HUDEP-2 (cell line): ENCODE results near the gene MBD3.

Experiments
- DNase-seq, 76 experiments: peaks; one replicate each; lab custom pipeline; 2025; ENCODE audit not compliant: unreplicated experiment in 76 of 76; lab: John Stamatoyannopoulos, UW

MBD3 gene

DNA sequence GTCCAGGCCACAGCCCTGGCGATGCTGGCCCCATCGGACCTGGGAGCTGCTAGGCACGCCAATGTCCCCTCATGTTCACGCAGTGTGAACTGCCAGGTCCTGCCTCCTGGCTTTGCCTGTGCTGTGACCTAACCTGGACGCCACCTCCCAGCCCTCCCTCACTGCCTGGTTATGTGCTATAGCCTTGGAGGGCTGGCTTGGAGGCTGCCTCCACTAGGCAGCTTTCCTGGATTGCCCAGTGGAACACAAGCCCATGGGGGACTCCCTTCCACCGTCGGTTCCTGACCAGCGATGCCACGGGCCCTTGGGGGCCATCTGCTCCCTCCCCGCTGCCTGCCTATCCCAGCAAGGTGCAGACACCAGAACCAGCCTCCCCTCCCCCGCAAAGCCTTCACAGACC, 27.8 kb upstream of the MBD3 start:
- DNase-seq, result no peak

DNA sequence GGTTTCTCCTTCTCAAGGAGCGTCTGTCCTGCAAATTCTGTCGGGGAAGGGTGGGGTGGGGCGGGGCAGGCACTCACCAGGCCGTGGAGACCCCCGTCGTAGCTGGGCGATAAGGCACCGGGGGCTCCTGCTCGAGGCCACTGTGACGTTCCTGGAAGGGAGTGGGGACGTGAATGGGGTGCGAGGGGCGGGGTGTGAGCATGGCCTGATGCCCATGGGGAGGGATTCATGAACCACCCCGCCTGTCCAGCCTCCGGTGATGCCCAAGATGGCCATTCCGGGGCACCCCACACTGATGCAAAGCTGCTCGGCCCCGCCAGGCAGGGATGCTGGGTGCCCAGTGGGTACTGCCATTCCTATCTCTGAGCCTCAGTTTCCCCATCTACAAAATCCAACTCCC, 27.0 kb upstream of the MBD3 start:
- DNase-seq, result no peak

DNA sequence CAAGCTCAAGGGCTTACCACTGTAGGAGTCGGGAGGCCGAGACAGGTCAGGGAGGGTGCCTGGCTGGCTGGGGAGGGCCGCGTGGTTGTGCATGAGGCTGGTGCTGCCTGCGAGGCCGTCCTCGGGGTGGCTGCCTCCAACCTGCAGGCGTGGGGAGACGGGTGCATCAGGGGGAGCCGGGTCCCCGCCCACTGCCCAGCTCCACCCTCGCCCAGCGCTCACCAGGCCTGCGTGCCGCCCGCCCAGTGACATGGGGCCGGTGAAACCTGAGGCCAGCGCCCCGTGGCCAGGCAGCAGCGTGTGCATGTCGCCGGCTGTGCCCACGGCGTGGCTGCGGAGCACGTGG, 26.4 kb upstream of the MBD3 start:
- no peak for DNase-seq

DNA sequence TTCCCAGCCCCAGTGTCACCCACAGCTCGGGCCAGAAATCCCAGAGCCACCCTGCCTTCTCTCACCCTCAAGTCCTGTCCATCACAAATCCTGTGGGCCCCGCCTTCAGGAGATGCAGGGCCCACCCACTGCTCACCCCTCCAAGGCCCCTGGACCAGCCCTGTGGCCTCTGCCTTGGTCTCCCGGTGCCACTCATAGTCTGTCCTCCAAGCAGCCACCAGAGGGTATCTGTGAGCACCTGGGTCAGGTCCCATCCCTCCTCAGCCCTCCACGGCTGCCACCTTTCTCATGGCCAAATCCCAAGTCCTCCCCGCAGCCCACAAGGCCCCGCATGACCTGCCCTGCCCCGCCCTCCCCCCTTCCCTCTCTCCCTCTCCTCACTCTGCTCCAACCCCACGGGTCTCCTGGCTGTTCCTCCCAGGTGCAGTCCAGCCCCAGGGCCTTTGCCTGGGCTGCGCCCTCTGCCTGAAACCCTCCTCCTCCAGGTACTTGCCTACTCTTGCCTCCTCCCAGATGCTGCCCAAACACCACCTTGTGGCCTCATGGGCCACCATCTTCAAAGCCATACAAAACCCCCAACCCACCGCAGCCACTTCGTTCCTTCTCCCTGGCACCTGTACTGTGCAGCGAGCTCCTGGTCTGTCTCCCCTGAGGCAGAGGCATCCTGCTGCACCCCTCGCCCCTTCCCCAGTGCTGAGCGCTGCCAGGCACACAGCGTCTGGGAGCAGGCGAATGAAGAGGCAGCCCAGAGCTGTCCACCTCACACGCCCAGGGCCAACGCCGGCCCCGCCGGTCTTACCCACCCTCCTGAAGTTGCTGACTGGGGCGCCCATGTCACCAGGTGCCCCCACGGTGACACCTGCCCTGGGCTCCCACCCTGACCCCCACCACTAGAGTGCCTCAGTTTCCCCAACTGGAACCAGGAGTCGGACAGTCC, 25.8 kb upstream of the MBD3 start:
- peak in 51 of 76 experiments; percentile 6 to 71 (median 49) for DNase-seq

DNA sequence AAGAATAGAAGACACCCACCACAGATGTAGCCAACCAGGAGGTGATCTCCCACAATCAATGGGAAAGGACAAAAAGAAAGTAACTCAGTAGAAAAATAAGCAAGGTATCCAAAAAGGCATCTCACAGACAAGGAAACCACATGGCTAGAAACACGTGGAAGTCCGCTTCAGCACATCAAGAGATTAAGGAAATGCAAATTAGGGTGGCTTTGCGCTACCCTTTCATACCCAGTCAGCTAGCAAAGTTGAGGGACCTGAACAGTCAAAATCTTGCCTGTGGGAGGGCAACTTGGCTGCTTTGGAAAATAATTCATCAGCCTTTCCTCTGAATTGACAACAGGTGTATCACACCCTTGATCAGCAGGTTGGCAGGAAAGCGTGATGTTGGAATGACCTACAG, 24.2 kb upstream of the MBD3 start:
- no peak for DNase-seq

DNA sequence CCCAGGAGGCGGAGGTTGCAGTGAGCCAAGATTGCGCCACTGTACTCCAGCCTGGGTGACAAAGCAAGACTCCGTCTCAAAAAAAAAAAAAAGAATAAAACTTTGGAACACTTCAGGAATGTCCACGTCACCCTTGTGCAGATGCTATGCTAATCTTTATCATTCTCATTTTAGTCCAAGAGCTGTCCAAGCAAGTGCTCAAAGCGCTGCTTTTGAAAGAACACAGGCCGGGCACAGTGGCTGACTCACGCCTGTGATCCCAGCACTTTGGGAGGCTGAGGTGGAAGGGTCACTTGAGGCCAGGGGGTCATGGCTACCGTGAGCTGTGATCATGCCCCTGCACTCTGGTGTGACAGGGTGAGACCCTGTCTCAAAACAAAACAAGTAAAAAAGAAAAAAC, 23.7 kb upstream of the MBD3 start:
- DNase-seq, result no peak

DNA sequence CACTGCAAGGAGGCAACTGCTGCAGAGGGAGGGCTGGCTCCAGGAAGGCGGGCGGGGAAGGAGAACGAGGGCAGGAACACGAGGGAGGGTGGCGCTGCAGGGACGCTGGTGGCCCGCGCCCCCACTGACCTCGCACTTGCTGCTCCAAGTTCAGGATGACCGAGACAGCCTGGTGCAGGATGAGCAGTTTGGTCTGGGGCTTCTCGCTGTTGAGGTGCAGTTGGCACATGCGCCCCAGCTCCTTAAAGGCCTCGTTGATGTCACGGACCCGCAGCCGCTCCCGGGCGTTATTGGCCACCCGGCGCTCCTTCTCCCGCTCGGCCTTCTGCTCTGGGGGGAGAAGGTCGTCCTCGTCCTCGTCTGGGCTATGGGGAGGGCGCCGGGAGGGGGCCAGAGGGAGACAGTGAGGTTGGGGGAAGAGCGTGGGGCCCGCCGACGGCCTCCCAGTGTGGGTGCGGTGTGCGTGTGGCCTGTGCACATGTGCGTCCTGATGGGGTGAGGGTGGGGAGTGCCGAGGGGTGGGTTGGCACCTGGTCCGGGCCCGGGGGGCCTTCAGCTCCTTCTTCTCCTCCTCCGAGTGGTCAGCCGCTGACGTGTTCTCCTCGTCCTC, 22.6 kb upstream of the MBD3 start:
- no peak for DNase-seq

DNA sequence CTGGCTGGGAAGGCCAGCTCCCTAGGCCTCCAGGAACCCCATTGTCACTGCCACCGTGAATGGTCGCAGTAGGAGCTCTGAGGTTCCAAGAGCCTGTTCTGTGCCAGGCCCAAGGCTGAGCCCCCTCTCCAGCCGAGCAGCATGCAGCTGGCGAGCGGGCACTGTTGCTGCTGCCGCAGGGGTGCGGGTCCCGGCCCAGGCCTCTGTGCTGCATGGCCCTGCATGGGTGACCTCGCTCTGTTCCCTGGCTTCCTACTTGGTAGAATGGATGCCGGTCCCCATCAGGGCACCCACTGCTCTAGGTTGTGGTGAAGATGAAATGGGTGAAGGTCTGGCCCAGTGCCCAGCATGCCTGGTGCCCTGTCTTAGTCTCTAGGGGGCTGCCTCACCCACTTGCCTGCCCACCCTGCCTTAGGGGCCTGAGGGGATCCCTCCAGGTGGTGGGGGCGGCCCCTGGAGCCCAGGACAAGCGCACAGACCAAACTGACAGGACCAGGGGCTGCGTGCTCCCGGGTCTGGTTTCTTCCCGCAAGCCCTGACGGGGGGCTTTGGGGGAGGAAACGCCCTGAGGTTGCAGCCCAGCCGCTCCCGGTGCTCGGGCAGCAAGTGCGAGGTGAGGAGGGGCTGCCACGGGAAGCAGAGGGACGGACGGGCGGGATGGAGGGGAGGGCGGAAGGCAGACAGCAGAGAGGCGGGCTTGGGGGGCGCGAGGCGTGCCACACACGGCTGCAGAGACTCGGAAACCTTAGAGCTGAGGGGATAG, 21.3 kb upstream of the MBD3 start:
- DNase-seq, result no peak

DNA sequence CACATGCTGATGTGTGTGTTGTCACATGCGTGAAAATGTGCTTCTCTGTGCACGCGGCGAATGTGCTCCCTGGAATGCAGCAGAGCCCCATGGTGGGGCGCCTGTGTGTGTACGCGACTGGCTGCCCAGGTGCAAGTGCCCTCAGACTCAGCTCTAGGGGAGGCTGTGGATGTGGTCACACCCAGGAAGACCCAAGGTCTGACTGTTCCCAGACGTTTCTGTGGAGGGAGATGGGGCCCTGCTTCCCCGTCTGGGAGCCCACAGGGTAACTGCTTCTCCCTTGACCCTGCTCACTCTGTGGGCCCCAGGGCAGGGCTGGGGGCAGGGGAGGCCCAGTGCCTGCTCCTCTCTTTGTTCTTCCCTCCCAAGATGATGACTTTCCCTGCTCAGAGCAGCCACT, 20.5 kb upstream of the MBD3 start:
- no peak for DNase-seq

DNA sequence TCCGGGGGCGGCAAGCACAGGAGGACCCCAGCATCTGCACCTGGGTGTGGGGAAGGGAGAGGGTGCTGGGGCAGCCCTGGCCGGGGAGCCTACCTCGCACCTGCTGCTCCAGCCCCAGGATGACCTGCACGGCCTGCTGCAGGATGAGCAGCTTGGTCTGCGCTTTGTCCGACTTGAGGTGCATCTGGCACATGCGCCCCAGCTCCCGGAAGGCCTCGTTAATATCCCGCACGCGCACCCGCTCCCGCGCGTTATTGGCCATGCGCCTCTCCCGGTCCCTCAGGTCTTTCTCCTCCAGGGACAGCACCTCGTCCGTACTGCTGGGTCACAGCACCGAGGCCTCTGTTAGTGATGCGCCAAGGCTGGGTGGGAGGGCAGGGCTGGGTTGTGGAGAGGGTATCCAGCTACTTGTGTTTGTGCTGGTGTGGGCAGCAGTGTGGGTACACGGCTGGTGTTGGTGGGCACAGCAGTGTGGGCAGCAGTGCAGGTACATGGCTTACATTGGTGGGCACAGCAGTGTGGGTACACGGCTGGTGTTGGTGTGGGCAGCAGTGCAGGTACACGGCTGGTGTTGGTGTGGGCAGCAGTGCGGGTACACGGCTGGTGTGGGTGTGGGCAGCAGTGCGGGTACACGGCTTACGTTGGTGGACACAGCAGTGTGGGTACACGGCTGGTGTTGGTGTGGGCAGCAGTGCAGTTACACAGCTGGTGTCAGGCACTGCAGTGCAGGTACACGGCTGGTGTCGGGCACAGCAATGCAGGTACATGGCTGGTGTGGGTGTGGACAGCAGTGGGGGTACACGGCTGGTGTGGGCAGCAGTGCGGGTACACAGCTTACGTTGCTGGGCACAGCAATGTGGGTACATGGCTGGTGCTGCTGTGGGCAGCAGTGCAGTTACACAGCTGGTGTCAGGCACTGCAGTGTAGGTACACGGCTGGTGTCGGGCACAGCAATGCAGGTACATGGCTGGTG, 19.7 kb upstream of the MBD3 start:
- no peak for DNase-seq

DNA sequence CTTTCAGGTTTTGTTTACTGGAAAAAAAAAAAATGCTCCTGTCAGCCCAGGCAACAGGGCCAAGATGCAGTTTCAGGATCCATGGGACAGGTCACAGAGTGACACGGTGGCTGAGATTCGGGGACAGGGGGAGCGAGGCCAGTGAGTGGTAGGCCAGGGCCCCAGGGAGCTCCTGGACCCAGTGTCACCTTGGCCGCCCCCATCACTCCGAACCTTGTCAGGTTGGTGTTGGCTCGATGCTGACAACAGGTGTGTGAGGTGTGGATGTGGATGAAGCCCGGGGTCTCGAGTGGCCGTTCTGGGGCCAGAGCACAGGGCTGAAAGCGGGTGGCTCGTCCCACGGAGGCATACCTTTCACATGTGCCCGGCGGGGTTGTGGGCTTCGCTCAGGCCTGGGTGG, 18.7 kb upstream of the MBD3 start:
- no peak for DNase-seq

DNA sequence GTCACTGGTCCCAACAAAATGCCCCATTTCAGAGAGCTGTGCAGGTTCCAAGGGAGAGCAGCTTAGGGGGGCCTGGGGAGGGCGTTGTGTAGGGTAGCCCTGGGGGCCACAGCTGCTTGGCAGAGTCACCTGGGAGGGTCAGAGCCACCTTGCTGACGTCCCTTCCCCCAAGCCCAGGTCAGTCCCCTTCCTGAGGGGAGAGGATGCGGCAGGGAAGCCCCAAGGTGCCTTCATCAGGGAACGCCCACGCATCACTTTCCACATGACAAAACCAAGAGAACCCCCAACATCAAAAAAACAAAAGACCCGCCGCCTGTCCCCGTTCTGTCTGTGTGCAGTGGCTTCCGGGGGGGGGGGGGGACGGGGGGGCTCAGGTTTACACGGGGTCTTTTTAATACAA, 17.9 kb upstream of the MBD3 start:
- DNase-seq, result no peak

DNA sequence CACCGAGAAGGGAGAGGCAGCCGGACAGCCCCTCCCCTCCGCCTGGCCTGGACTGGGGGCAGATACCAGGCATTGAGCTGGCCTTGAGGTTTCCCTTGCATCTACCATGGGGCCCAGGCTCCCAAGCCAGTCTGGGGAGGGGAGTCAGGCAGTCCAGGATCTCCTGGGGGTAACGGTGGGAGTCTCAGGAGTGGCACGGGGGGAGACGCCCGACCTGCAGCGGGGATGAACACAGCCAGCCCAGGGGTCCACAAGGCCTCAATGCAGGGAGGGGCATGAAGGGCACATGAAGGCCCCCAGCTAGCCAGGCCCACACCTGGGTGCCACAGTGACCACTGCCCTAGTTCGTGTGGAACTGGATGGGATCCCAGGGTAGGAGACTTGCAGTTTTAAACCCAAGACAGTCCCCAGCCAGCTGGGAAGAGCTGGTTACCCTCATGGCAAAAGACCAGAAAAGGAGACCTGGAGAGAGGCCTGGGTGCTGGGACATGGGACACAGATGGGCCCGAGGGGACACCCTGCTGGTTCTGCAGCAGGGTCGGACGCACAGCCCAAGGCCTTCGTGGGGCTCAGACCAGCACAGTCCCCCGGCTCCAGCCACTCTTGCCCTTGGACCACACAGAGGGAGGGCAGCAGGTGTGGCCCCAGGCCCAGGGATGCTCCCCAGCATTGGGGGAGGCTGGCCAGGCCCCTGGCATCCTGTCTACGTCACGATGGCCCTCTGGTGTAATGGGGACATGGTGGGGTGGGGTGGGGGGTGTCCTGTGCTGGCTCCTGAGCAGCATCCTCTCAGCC, 17.2 kb upstream of the MBD3 start:
- DNase-seq, result no peak

DNA sequence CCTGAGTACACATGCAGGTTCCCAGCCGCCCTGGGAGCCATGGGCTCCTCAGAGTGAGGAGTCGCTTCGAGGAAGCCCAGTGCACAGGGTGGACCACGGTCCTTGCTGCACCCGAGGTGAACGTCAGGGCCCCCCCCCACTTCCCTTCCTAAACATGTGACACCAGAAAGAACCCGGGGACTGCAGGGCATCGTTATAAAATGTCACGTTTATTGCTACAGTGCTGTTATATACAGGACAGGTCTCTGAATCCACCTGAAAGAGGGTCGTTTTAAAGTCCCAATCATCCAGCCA, 16.4 kb upstream of the MBD3 start:
- DNase-seq, result no peak

DNA sequence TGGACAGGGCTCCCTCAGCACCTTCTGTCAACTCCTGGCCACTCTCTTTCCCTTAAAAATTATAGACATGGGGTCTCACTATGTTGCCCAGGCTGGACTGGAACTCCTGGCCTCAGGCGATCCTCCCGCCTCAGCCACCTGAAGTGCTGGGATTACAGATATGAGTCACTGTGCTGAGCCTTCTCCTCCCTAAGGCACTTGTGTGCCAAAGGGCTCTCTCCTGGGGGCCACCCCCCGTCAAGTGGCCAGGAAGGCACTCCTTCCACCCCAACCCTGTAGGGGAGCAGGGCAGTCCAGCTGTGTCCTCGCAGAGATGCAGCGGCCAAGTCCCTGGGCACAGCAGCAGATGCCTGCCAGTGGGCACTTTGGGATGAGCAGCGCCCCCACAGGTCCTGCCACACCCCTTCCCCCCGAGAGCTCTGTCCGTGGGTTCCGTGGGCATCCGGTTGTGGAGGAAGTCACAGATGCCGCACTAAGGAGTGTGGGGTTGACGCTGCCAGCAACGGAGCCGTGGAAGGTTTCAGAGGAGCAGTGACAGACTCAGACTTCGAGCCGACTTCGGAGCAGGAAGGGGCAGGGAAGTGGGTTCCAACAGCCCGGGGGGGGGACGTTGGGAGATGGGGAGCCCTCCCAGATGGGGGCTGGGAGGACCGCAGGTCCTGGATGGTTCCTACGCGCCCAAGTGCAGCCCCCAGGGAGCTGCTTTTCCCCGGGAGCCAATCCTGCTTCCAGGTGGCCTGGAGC, 15.9 kb upstream of the MBD3 start:
- peak in 1 of 76 experiments; percentile 10 for DNase-seq

DNA sequence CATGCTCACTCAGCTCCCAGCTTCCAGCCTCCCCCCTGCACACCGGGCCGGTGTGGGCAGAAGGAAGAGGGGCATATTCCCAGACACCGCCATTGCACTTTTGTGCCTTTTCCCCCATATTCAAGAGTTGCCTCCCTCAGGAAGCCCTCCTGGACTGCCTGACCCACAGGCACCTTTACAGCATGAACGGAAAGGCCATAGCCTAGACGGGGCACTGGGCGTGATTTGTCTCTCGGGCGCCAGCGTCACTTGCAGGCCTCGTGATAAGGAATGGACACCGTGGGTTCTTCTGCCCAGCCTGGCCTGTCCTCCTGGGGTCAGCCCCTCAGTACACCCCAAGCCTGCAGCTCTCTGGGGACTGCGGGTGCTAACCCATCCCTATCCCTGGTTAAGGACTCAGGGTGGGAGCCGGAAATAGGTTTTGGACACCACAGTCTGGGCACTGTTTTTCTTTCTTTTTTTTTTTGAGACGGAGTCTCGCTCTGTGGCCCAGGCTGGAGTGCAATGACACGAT, 13.5 kb upstream of the MBD3 start:
- peak in 4 of 76 experiments; percentile 50 to 87 (median 56) for DNase-seq

DNA sequence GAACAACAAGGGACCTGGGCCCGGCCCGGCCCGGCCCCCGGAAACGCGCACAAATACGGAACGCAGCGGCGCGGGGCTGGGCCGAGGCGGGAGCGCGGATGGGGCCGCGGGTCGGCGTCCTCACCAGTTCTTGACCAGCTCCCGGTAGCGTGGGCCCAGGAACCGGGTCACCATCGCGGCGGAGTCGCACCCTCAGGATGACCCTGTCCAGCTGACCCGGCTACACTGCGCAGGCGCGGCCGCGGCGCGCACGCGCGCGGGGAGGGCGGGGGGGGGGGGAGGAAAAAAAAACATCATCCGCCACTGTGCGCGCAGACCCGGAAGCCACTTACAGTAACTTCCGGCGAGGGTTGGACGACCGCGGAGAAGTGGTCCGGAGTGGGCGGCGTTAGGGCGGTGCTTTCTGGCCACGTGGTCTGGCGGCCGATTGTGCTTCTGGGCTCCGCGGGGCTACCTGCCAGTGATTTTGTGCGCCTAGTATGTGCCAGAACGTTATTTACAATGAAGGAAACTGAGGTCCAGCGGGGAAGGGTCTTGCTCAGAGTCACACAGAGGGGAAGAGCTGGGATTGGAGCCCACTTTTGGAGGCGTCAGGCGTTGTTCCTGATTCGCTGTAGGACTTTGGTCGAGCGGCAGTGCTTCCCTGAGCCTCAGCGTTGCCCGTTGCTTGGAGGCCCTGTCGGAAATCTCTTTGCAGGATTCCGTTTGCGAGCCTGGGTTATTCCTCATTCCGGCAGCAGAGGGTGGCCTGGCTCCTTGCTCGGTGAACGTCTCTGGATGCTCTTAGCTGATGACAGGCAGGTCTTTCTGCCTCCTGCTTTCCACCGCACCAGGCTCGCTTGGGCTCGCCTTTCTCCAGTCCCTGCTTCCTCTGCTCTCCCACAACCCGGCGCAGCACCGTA, 12.8 kb upstream of the MBD3 start, which contains the start of gene UQCR11:
Gene UQCR11, minus strand, starts transcription at position 227 of the 902 bp plus-strand sequence. Its CDS starts 53 bp downstream, at position 174.
- DNase-seq, result peak; percentile 64 to 99 (median 96)
